ENCODE data around the gene GLT8D1. TPM values are rescaled to one million over a fixed set of nuclear protein-coding genes. Genes with fewer than 3 reads are reported as not detected.

The GLT8D1 gene
- total and polyA plus RNA-seq, 9 of the 15 experiments (the other 6 are each of a cell fraction or from before 2014, with no cell fraction given) = 14.1 to 65.9 (median 33.7) TPM

DNA sequence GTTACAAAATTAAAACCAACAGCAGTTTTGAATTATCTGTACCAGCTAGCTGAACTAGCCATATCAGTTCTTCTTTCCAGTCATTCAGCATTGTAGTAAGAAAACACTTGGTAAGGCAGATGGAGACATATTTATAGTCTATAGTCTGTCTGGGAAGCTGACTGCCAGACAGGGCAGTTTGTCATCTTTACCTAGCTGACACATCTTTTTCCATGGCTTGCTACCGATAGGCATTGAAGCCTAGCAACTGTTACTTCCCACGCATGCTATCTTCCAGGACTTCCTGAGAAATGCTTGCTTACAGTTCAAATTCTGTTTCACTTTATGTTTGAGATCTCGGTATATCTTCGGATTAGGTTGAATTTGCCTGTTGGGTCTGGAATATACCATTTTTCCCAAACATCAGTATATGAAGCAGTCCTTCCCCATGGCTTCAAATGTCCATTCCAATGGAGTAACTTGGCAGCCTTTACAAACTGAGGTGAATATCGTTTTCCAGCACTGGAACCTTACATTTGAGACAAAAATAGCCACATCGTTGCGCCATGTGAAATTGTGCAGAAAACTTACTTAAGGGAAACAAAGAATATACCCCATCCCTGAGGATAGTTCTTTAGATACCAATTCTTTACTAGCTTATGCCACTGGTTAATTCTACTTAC lies 10.9 kb downstream of the GLT8D1 start (continued):
- TF ChIP-seq, protein P1, sequence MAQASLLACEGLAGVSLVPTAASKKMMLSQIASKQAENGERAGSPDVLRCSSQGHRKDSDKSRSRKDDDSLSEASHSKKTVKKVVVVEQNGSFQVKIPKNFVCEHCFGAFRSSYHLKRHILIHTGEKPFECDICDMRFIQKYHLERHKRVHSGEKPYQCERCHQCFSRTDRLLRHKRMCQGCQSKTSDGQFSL (CRISPR knock-in tag; IDR thresholded peaks at IDR 0.05) = no peak
- TF ChIP-seq, protein P1 (tag; IDR thresholded peaks at IDR 0.05) = no peak
- TF ChIP-seq PKNOX1 (IDR thresholded peaks at IDR 0.05) (peak; percentile 81), CBFA2T3 (IDR thresholded peaks at IDR 0.05) (peak; percentile 66), MEF2D (tag; conservative IDR thresholded peaks at IDR 0.05; ENCODE audit: low read depth) (peak; percentile 87), FOXK2 (conservative IDR thresholded peaks at IDR 0.05 in 1 of 2, IDR thresholded peaks at IDR 0.05 in 1 of 2; ENCODE audit: low read depth in 2 of 2) (peak; percentile 33 to 59; a peak in 2 of 4 replicates), JUN (IDR thresholded peaks at IDR 0.05; ENCODE audit: borderline replicate concordance, low read depth, low read length) (0 out of 2 replicates have a peak, but pooled peaks have one; percentile 29), JUN (CRISPR knock-in tag; IDR thresholded peaks at IDR 0.05; ENCODE audit: borderline replicate concordance) (no peak), TAL1 (IDR thresholded peaks at IDR 0.05) (peak; percentile 35; the same call in 1 of the 2 replicates), NCOR1 (IDR thresholded peaks at IDR 0.05) (peak; percentile 82), ZBTB26 (CRISPR knock-in tag; IDR thresholded peaks at IDR 0.05) (no peak)
- TF ChIP-seq, protein P2, sequence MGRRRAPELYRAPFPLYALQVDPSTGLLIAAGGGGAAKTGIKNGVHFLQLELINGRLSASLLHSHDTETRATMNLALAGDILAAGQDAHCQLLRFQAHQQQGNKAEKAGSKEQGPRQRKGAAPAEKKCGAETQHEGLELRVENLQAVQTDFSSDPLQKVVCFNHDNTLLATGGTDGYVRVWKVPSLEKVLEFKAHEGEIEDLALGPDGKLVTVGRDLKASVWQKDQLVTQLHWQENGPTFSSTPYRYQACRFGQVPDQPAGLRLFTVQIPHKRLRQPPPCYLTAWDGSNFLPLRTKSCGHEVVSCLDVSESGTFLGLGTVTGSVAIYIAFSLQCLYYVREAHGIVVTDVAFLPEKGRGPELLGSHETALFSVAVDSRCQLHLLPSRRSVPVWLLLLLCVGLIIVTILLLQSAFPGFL (CRISPR knock-in tag; IDR thresholded peaks at IDR 0.05) = no peak
